GM04504 (cell line): ENCODE data around the gene DNAAF1.

Experiments used
- DNase-seq: peaks from one replicate; pipeline ENCODE4 v3.0.0-alpha.2; 2012; ENCODE audit warnings: low read depth

DNAAF1 gene

DNA sequence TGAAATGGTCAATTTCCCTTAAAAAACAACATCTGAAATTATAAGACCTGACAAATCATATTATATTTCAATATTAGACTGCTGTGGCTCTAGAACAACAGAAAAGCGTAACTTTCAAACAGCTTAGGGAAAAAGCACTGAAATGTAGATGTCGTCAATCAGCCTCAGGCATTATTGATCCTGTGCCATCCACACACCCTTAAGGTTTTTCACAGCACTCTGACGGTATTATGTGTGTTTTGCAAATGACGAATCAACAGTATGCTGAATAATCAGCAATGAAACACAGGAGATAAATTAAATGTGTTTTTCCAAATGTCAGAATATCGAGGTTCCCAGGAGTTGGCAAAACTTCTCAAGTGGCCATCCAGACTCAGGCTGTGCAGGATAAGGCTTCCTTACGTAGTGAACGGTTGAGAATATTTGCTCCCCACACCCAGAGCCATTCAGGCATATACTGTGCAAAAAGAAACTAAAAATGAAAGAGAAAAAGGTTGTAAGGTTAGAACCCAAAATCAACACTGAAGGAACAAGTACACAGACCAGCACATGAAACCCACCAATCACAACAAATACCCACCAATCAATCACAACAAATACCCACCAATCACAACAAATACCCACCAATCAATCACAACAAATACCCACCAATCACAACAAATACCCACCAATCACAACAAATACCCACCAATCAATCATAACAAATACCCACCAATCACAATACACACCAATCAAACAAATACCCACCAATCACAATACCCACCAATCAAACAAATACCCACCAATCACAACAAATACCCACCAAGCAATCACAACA, 20.6 kb upstream of the DNAAF1 start:
- no peak for DNase-seq

DNA sequence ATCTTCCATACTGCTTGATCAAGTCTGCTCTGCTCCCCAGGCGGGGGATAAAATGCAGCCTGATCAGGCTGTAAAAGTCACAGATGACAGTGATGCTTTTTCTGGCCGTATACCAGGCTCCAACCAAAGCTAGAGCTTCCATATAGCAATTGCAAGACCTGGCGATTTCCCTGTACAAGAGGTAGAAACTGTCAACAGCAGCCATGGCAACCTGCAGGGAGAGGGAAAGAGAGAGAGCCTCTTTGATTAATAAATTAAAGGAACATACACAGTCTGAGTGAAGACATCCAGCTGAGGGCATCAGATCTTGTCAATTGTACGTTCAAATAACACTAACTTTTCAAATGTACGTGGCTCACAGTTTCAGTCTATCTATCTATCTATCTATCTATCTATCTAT, 14.0 kb upstream of the DNAAF1 start:
- DNase-seq, result no peak

GRCh38 chr16:84132527-84133285, 12.4 kb upstream of the DNAAF1 start:
- DNase-seq, result no peak

DNA sequence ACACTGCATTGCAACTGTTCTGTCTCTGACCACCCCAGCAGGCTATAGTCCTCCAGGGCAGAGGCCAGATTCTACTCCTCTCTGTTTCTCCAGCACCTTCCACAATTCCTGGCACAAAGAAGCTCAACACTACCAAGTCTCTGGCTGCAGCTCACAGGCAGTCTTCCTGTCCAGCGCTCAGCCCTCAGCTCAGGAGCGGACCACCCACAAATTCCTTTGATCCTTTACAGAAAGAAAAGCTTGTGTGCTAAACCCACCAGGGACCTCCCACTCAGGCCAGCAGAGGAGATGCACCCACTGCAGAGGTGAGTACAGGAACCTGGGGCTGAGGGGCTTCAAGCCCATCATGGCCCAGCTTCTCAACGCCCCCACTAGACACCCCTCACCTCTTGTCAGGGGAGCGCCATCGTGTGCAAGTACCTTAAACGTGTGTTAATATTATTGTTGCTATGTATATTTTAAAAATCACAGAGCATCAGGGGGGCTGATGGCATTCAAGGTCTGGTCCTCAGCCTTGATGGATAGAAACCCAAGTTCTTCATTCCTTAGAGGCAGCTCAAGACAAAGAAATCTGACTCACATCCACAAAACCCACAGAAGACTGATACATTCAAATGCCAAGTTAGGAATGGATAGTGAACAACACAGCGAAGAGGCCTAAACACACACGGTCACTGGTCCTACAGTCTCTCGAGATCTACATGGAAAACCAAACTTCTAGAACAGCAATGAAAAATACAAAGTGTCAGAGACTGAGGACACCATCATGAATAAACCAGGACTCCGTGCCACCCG, 8.6 kb upstream of the DNAAF1 start:
- DNase-seq, result no peak

DNA sequence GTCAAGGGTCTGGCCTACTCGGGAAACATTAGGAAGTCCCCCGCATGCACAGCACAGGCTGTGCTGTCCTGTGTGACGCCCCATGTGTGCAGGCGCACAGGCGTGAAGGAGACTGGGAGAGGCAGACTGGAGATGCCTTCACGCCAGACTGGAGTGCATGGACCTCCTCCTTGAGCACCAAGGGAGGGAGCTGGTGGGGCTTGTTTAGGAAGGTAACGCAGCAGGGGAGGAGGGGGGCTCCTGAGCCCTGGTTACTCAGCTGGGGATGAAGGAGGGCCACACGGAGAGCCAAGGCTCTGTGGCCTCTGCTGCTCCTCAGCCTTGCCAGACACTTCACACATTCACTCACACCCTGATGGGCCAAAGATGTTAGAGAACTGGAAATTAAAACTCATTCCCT, 7.8 kb upstream of the DNAAF1 start:
- DNase-seq, result no peak

DNA sequence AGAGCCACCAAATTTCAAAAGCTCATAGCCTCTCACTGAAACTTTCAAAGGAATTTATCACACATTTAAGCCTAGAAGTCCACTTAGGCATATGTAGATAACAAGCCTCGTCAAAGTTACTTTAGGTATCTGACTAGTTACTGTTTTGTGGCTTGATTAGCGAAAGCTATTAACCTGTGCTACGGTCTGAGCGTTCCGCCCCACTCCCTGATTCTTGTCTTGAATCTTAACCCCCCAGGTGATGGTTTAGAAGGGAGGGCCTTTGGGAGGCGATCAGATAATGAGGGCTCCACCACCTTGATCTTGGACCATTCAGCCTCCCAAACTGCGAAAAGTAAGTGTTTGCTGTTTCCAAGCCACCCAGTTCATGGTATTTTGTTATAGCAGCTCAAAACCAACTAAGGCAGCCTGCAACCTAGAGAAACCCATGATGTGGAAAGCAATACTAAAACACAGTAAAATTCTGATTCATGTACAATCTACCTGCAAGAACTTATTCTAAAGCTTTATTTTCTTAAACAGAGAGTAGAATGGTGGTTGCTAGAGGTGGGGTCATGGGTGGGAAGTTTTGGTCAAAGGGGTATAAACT, 7.2 kb upstream of the DNAAF1 start:
- no peak for DNase-seq

GRCh38 chr16:84138500-84138823, 6.6 kb upstream of the DNAAF1 start:
- no peak for DNase-seq

- DNase-seq, result no peak
Observed at GRCh38 chr16:84138824-84139627, 6.1 kb upstream of the DNAAF1 start.

DNA sequence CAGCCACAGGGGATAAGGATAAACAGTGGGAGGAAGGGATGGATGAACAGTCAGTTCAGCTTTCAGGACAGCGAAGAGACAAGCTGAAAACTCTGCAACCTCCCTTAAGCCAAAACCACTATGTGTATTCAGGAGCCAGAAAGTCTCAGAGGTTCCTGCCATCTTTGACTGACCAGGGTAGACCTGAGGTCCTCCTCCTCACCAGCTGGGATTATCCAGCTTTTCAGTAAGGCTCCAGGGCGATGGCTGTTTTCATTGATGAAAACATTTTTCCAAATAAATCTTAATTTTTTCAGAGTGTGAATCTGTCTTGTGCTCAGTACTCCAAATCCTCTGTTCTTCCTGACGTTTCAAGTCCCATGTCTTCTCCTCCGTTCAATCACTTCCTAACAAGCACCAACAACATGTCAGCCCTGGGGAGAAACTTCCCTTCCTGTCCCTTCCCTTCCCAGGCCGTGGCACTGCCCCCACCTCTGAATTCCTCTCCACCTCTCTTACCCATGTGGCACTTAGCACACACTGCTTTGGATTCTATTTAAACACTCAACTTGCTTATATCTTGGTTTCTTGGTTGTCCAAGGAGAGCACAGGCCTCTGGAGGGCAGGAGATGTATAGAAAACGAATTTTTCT, 5.4 kb upstream of the DNAAF1 start:
- DNase-seq, result no peak

- DNase-seq, result no peak
Observed at GRCh38 chr16:84141143-84141670, 3.9 kb upstream of the DNAAF1 start.

DNA sequence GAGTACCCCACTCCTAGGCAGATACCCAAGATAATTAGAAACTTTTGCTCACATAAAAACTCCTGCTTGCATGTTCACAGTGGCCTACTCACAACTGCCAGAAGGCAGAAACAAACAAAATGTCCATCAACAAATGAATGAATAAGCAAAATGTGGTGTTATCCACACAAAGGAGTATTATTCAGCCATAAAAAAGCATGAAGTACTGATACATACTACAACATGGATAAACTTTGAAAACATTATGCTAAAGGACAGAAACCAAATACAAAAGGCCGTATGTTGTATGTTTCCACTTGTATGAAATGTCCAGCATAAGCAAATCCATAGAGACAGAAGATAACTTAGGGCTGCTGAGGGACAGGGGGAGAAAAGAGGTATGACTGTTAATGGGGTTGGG, 2.0 kb upstream of the DNAAF1 start:
- no peak for DNase-seq

- no peak for DNase-seq
Observed at GRCh38 chr16:84143784-84144199, 1.3 kb upstream of the DNAAF1 start.

GRCh38 chr16:84144209-84144858, 774 bp upstream of the DNAAF1 start:
- DNase-seq, result no peak

DNA sequence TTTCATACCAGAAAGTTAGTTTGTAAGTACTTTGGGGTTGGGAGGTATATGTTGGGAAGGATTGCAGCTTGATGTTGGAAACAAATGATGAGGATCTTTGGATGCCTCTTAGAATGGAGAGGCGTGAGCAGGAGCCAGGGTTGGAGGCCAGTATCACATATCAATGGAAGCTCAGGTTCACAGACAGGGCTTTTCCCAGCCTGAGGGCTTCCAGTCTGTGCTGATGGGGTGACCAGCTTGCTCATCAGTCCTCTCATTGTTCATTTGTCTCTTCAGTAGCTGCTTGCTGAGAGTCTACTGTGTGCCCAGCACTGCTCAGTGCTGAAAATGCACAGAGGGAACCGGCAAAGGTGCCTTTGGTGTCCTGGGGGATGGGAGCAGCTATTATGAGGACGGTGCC, 5.8 kb downstream of the DNAAF1 start:
- no peak for DNase-seq

- no peak for DNase-seq
Observed at GRCh38 chr16:84153660-84154214, 8.6 kb downstream of the DNAAF1 start.

DNA sequence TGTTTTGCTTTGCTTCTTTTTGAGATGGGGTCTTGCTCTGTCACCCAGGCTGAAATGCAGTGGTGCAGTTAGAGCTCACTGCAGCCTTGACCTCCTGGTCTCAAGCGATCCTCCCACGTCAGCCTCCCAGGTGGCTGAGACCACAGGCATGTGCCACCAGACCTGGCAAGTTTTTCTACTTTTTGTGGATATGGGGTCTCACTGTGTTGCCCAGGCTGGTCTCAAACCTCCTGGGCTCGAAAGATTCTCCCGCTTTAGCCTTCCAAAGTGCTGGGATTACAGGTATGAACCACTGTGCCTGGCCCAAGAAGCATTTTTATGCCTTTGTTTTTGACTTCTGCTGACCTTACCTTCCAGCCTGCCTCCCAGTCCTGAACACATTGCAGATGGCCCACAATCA, 10.1 kb downstream of the DNAAF1 start:
- DNase-seq, result no peak

- DNase-seq, result no peak
Observed at GRCh38 chr16:84155771-84156170, 10.7 kb downstream of the DNAAF1 start.

GRCh38 chr16:84156342-84156784, 11.3 kb downstream of the DNAAF1 start:
- no peak for DNase-seq

DNA sequence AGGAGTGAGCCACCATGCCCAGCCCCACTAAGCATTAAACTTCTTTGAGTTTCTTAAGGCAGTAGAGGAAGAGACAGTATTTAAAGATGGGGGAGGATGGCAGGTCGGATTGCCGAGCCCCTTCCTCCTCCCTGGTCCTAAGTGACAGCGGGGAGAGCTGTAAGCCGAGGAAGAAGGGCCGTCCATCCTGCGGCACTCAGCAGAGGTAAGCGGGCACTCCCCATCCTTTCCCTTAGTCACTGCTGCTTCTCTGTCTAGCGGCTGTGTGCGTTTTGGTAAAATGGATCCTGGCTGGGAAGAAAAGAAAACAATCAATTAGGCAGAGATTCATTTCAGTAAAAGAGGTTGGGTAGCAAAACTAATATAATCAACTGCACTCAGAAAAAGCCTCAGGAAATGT, 13.9 kb downstream of the DNAAF1 start:
- DNase-seq, result no peak

DNA sequence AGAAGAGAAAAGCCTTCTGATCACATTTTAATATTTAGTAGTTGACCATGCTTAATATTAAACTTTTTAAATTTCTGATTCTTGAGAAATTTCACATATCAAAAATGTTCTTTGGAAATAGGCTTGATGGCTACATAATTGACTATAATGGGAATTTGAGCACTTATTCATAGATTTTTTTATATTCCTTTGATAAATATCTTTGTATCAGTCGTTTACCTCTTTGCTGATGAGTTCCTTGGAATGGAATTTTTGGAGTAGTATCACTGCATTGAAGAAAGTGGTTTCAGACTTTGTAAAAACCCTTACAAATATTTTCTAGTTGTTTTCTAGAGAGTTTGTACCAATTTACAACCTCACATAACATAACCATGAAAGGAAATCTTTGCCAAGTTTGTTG, 14.7 kb downstream of the DNAAF1 start:
- no peak for DNase-seq
